Muscle layer of duodenum (tissue), 2 donors: ENCODE results near the gene OR5M8.

ENCODE experiments used
- H3K27ac ChIP-seq: one replicate; pipeline ENCODE4 v1.7.0; 2013; ENCODE audit warnings: mild to moderate bottlenecking, low read length
- H3K27me3 ChIP-seq: one replicate; pipeline ENCODE4 v1.7.0; 2013; ENCODE audit warnings: low read depth, mild to moderate bottlenecking, control low read depth, low read length
- H3K36me3 ChIP-seq, 2 donors: one replicate each; pipeline ENCODE4 v1.7.0; 2013; ENCODE audit warnings: low read length in 2 of 2, control low read depth in 1 of 2, mild to moderate bottlenecking in 1 of 2; ENCODE audit not compliant: insufficient read depth in 2 of 2, control insufficient read depth in 1 of 2
- H3K4me1 ChIP-seq, 2 donors: one replicate each; pipeline ENCODE4 v1.7.0; 2013; ENCODE audit warnings: low read length in 2 of 2, mild to moderate bottlenecking in 2 of 2, control low read depth in 1 of 2, moderate library complexity in 1 of 2; ENCODE audit not compliant: insufficient read depth in 2 of 2, control insufficient read depth in 1 of 2
- H3K4me3 ChIP-seq, 2 donors: one replicate each; pipeline ENCODE4 v1.7.0; 2013; ENCODE audit warnings: low read length in 2 of 2, low read depth in 1 of 2, mild to moderate bottlenecking in 1 of 2
- H3K9me3 ChIP-seq, 2 donors: one replicate each; pipeline ENCODE4 v1.7.0; 2013; ENCODE audit warnings: low read length in 2 of 2, control low read depth in 1 of 2, mild to moderate bottlenecking in 1 of 2; ENCODE audit not compliant: control insufficient read depth in 1 of 2
- donor health status: healthy.

OR5M8 gene

DNA sequence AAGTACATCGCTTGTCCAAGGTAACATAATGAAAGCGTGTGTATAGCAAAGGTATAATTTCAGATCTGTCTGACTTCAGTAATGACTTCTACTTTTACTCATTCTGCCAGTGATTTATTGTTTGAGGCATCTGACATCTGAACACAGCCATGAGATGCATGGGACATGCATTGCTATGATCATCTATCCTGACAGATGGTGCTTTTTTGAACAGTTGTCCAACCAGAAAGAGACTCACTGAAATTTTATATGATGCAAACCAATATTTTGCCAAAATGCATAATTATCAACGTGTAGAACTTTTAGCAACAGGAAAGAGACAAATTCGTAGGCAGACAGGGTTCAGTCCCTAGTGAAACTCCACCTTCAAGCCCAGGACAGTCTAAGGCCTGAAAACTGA lies 37.6 kb downstream of the OR5M8 start:
- H3K36me3 ChIP-seq, result no peaks in the 10 kb centered on the region
- H3K9me3 ChIP-seq, result no peaks in the 10 kb centered on the region
- no peak overlapping the region for H3K27ac ChIP-seq
- H3K4me3 ChIP-seq, result no peak overlapping the region
- H3K27me3 ChIP-seq, result no peaks in the 10 kb centered on the region
- no peaks in the 10 kb centered on the region for H3K4me1 ChIP-seq
